Measurements from ENCODE around the gene GINS2.
A peak's percentile ranks its signal among the peaks of the same experiment; 100 is the strongest.

Gene GINS2

DNA sequence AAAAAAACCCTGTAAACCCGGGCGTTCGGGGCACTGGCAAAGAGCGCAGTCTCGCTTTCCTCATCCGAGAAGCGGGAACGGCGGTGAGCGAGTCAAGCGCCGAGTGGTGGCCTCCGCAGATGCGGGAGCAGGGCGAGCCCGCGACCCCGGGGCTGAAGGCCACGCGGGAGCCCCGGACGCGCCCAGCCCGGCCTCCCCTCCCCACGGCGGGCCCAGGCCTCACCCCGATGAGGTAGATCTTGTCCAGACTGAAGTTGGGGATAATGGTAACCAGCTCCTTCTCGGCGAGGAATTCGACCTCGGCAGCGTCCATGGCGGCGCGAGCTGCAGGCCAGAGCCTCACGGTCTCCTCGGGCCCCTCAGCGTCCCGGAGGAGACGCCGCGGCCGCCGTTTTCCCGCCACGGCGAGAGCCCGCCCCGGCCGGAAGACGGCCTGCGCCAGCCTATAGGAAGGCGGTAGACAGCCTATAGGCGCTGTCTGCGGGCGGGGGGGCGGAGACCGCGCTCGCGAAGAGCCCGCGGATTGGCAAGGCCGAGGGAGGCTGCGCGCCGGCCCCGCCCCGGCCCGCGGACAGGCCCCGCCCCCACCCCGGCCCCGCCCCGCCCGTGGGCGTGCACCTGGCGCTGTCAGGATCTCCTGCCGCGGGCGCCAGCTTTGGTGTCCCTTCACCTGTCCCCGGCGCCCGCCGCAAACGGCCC, at the start of gene GINS2:
Gene GINS2 (minus strand): TSS at position 369 of the 699 bp plus-strand sequence. CDS start 56 bp downstream, at position 313.
- DNase-seq: peak; percentile 91 to 94
- Mint-ChIP-seq H3K4me3 (peak within 1 kb of the TSS; percentile 90 to 92), H3K27me3 (peaks cover 23% of the 10 kb centered on the region), H3K4me1 (peaks cover 32% of the 10 kb centered on the region), H3K27ac (peak within 1 kb of the TSS; percentile 92 to 97), H3K9me3 (no peaks in the 10 kb centered on the region)
- peak; percentile 100 for ATAC-seq

GRCh38 chr16:85736921-85737320, 48.2 kb upstream of the GINS2 start:
- no peak for ATAC-seq
- no peak for DNase-seq
- H3K4me1 Mint-ChIP-seq: peaks cover 30% of the 10 kb centered on the region
- H3K9me3 Mint-ChIP-seq: no peaks in the 10 kb centered on the region
- no peak overlapping the region for H3K4me3 Mint-ChIP-seq
- no peak overlapping the region for H3K27ac Mint-ChIP-seq
- no peaks in the 10 kb centered on the region for H3K27me3 Mint-ChIP-seq

DNA sequence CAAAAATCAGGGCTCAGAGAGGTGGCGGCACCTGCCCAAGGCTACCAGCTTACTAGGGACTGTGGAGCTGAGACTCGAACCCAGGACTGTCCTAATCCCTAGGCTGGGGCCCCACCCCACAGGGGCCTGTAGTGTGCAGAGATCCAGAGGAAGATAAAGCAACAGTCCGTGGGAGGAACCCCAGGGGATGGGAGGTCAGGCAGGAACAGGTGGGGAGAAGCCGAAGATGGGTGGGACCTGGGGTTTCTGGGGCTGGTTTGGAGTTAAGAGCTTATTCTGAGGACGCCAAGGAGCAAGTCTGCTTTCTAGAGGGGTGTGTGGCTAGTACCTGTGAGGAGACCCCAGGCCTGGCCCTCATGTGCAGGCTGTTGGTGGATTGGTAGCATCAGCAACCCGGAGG, 47.2 kb upstream of the GINS2 start:
- ATAC-seq: no peak
- Mint-ChIP-seq H3K27me3 (no peaks in the 10 kb centered on the region), H3K4me1 (peaks cover 30% of the 10 kb centered on the region), H3K4me3 (peak overlapping the region; percentile 57 to 73), H3K27ac (peak overlapping the region in 1 of 2 donors; percentile 72), H3K9me3 (no peaks in the 10 kb centered on the region)
- DNase-seq: no peak

DNA sequence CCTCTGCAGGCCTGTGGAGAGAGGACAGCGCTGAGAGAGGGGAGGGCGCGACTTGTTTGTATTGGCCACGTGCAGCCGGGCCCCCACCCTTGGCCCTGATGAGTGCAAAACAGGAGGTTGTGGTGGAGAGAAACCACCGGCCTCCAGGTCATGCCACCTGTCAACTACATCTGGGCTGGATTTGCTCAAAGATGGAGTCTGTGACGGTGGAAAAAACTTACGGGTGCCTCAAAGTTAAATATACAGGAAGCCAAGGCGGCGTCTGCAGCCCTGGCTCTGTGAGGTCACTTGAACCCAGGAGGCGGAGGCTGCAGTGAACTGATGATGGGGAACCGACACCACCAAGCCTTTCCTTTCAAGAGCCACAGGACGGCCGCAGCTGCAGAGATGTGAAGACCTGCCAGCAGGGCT, 46.5 kb upstream of the GINS2 start:
- Mint-ChIP-seq H3K27me3 (no peaks in the 10 kb centered on the region), H3K4me3 (peak overlapping the region; percentile 57 to 73), H3K4me1 (peaks cover 30% of the 10 kb centered on the region), H3K9me3 (no peaks in the 10 kb centered on the region), H3K27ac (peak overlapping the region; percentile 72 to 76)
- ATAC-seq (peak; percentile 86), DNase-seq (peak; percentile 28 to 57)

- no peak for DNase-seq
- H3K4me1 Mint-ChIP-seq: peaks cover 33% of the 10 kb centered on the region
- no peaks in the 10 kb centered on the region for H3K27me3 Mint-ChIP-seq
- ATAC-seq: no peak
- peak overlapping the region; percentile 72 to 76 for H3K27ac Mint-ChIP-seq
- peak overlapping the region; percentile 57 to 73 for H3K4me3 Mint-ChIP-seq
- H3K9me3 Mint-ChIP-seq: no peaks in the 10 kb centered on the region
These were observed 45.7 kb upstream of the GINS2 start for GRCh38 chr16:85734311-85735017.

DNA sequence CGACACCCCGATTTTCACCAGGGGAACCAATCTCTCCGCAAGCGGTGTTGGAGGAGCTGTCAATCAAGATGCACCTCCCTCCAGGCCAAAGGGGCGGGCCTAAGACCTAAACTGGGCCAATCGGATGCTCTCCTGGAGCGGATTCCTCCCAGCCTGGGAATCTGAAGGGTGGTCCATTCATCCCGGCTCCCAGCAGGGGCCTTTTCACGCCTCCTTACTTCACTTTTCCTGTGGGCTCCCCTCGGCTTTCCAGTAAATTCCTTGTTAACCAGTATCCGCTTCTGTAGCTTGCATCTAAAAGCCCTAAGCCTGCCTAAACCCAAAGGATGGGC, 45.1 kb upstream of the GINS2 start:
- H3K9me3 Mint-ChIP-seq: no peaks in the 10 kb centered on the region
- H3K4me3 Mint-ChIP-seq: no peak overlapping the region
- H3K27ac Mint-ChIP-seq: no peak overlapping the region
- DNase-seq (no peak), ATAC-seq (no peak)
- no peaks in the 10 kb centered on the region for H3K27me3 Mint-ChIP-seq
- peaks cover 36% of the 10 kb centered on the region for H3K4me1 Mint-ChIP-seq

GRCh38 chr16:85733155-85733838, 44.5 kb upstream of the GINS2 start:
- Mint-ChIP-seq H3K4me1 (peaks cover 36% of the 10 kb centered on the region), H3K27ac (no peak overlapping the region), H3K27me3 (no peaks in the 10 kb centered on the region), H3K9me3 (no peaks in the 10 kb centered on the region), H3K4me3 (no peak overlapping the region)
- DNase-seq (no peak), ATAC-seq (no peak)

GRCh38 chr16:85731179-85731578, 42.4 kb upstream of the GINS2 start:
- DNase-seq (no peak), ATAC-seq (no peak)
- Mint-ChIP-seq H3K9me3 (no peaks in the 10 kb centered on the region), H3K4me1 (peaks cover 33% of the 10 kb centered on the region), H3K4me3 (no peak overlapping the region), H3K27me3 (no peaks in the 10 kb centered on the region), H3K27ac (no peak overlapping the region)

DNA sequence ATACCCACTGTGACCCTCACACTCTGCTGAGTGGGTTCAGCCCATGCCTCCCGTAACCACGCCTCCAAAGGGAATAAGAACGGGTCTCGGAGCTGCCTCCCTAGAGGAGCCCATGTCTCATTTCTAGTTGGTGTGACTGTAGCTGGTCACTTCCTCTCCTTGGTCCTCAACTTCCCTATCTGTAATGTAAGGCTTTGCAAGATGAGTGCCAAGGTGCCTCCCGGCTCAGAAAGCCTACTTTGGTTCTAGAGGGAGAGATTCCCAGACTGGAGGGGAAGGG, 41.4 kb upstream of the GINS2 start:
- Mint-ChIP-seq H3K4me3 (no peak overlapping the region), H3K27ac (no peak overlapping the region), H3K27me3 (no peaks in the 10 kb centered on the region), H3K4me1 (peaks cover 22% of the 10 kb centered on the region), H3K9me3 (no peaks in the 10 kb centered on the region)
- no peak for DNase-seq
- no peak for ATAC-seq

GRCh38 chr16:85729452-85730185, 40.9 kb upstream of the GINS2 start:
- Mint-ChIP-seq H3K4me1 (peaks cover 17% of the 10 kb centered on the region), H3K27ac (no peak overlapping the region), H3K9me3 (no peaks in the 10 kb centered on the region), H3K27me3 (no peaks in the 10 kb centered on the region), H3K4me3 (no peak overlapping the region)
- no peak for ATAC-seq
- DNase-seq: no peak

DNA sequence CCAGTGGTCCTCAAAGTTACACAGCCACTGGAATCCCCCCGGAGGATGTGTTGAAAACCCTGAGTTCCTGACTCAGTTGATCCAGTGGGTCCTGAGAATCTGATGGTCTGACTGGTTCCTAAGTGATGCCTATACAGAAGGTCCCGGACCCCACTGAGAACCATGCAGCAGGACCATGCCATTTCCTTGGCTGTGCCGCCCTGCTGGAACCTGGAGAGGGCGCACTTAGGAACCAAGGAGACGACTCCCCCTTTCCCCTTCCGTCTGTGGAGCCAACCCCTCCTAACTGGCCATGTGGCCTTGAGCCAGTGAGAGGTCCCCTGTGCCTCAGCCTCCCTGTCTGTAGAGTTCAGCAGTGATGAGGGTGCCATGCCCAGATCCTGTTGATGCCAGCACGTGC, 40.1 kb upstream of the GINS2 start:
- no peak overlapping the region for H3K27ac Mint-ChIP-seq
- DNase-seq (no peak), ATAC-seq (no peak)
- H3K9me3 Mint-ChIP-seq: no peaks in the 10 kb centered on the region
- peaks cover 10% of the 10 kb centered on the region for H3K4me1 Mint-ChIP-seq
- no peaks in the 10 kb centered on the region for H3K27me3 Mint-ChIP-seq
- no peak overlapping the region for H3K4me3 Mint-ChIP-seq

DNA sequence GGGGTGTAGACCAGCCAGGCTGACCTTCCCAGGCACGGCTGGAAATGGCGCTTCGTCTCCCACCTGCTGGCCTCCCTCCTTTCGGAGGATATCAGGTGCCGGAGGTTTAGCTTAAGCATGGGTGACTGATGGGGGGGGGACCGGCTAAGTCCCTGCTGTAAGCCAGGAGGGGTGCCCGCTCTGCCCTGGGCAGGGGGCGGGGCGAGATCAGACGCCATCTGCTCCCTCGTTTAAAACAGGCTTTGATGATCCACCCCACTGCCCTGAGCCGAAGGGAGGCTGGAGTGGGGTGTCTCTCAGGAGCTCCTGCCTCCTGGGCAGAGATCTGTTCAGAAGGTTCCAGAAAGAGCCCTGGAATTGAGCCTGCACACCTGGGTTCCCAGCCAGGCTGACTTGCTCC, 36.2 kb upstream of the GINS2 start:
- no peaks in the 10 kb centered on the region for H3K9me3 Mint-ChIP-seq
- DNase-seq (no peak), ATAC-seq (no peak)
- H3K4me3 Mint-ChIP-seq: no peak overlapping the region
- H3K27ac Mint-ChIP-seq: no peak overlapping the region
- H3K4me1 Mint-ChIP-seq: peaks cover 6% of the 10 kb centered on the region
- H3K27me3 Mint-ChIP-seq: no peaks in the 10 kb centered on the region

DNA sequence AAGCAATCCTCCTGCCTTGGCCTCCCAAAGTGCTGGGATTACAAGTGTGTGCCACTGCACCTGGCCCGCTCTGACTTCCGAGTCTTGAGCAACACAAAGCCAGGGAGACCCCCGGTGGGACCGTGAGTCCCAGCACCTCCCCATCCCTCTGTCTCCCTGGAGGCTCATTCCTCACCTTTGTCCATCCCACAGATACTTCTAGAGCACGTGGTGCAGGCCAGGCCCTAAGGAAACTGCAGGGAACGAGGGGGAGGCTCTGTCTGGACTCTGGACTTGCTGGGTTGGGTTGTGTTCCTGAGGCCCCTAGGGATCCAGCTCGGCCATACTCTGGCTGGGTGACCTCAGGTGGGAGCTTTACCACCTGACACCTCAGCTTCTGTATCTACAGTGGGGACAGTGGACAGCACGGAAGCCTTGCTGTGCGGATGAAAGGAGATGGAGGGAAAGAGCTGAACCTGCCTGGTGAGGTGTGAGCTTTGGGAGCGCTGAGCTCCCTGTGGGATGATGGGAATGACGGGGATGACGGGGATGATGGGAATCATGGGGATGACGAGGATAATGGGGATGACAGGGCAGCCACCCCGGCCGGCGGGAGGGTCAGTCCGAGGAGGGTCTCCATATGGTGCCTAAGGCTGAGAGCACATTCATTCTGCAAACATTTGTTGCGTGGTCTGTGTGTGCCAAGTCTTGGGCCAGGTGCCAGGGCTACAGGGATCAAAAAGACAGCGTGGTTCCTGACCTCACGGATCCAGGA, 35.5 kb upstream of the GINS2 start:
- H3K27me3 Mint-ChIP-seq: no peaks in the 10 kb centered on the region
- H3K9me3 Mint-ChIP-seq: no peaks in the 10 kb centered on the region
- H3K4me1 Mint-ChIP-seq: peaks cover 1% of the 10 kb centered on the region
- DNase-seq (no peak), ATAC-seq (no peak)
- no peak overlapping the region for H3K4me3 Mint-ChIP-seq
- no peak overlapping the region for H3K27ac Mint-ChIP-seq

- Mint-ChIP-seq H3K4me1 (peaks cover 9% of the 10 kb centered on the region), H3K27me3 (peaks cover 6% of the 10 kb centered on the region), H3K27ac (no peak overlapping the region), H3K9me3 (no peaks in the 10 kb centered on the region), H3K4me3 (no peak overlapping the region)
- no peak for ATAC-seq
- DNase-seq: no peak
These were observed 33.6 kb upstream of the GINS2 start for GRCh38 chr16:85722128-85722893.

DNA sequence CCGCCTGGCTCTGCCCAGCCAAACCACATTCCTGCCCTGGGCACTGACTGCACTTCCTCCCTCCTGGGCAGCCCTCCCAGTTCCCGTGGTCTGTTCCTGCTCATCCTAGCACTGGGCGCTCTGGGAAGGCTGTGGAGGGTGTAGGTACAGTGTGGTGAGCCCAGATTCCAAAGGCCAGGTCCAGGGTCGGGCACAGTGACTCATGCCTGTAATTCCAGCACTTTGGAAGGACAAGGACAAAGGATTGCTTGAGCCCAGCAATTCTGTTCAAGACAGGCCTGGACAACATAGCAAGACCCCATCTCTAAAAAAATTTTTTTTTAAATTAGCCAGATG, 31.5 kb upstream of the GINS2 start:
- DNase-seq (no peak), ATAC-seq (no peak)
- H3K4me1 Mint-ChIP-seq: peaks cover 22% of the 10 kb centered on the region
- no peak overlapping the region for H3K4me3 Mint-ChIP-seq
- H3K9me3 Mint-ChIP-seq: no peaks in the 10 kb centered on the region
- no peak overlapping the region for H3K27ac Mint-ChIP-seq
- peaks cover 22% of the 10 kb centered on the region for H3K27me3 Mint-ChIP-seq

Data from stimulated activated naive CD8-positive, alpha-beta T cell treated with anti-CD3 and anti-CD28 coated beads, Interleukin-15, amount 100 ng/mL, for 72 hours (primary cell).